Measurements from ENCODE around the gene ARL15. TPM values are rescaled to one million over a fixed set of nuclear protein-coding genes. Genes with fewer than 3 reads are reported as not detected.
A peak's percentile ranks its signal among the peaks of the same experiment; 100 is the strongest.

Gene ARL15
- total and polyA plus RNA-seq, 9 of the 15 experiments (the other 6 are each of a cell fraction or from before 2014, with no cell fraction given), result 18.5 to 80.4 (median 57.0) TPM

- H3K27me3 ChIP-seq (ENCODE audit: control insufficient read depth in 2 of 2, insufficient read depth in 2 of 2, low read length in 2 of 2), result no peaks in the 10 kb centered on the region
- no peak overlapping the region for H3K4me2 ChIP-seq (ENCODE audit: insufficient read depth, low read length)
- intact Hi-C loops (cut with micrococcal nuclease), result no loop called here
- no TSS peak for BruUV-seq (replicated peaks)
- CTCF ChIA-PET (ENCODE audit: low intra/inter-chr PET ratio), result no interaction called here
- H3K9ac ChIP-seq (ENCODE audit: insufficient read depth in 1 of 2, low read depth in 2 of 2, low read length in 2 of 2), result no peak overlapping the region
- DNase-seq (ENCODE audit: extremely low read depth in 1 of 4, low spot score in 3 of 4) (peak in 2 of 4 experiments; percentile 12 to 18), ATAC-seq (peak; percentile 64; the same call in 2 of the 3 replicates), FAIRE-seq (peak; percentile 48)
- no peaks in the 10 kb centered on the region for H4K20me1 ChIP-seq (replicated peaks; ENCODE audit: control insufficient read depth, insufficient read depth, low read length)
- no peak overlapping the region for H2AFZ ChIP-seq (ENCODE audit: low read depth, low read length)
- H3K9me3 ChIP-seq (replicated peaks; ENCODE audit: control insufficient read depth, insufficient read depth, low read depth, low read length), result no peaks in the 10 kb centered on the region
- H3K27ac ChIP-seq (ENCODE audit: extremely low read depth, low read depth, low read length), result no peak overlapping the region
- H3K9me1 ChIP-seq (ENCODE audit: control insufficient read depth, insufficient read depth, low read length), result no peaks in the 10 kb centered on the region
- in situ Hi-C loops (cut with MboI), result no loop called here
- peaks cover 0 to 8% of the 10 kb centered on the region in 2 experiments; a peak in 1 of 5 replicates for H3K4me1 ChIP-seq (replicated peaks in 1 of 2; ENCODE audit: control insufficient read depth in 2 of 2, insufficient read depth in 2 of 2, low read length in 2 of 2)
- H3K36me3 ChIP-seq (ENCODE audit: control insufficient read depth, insufficient read depth, low read length), result no peaks in the 10 kb centered on the region; the same call in 2 of the 3 replicates
- H3K79me2 ChIP-seq (ENCODE audit: control insufficient read depth, insufficient read depth, low read length), result no peaks in the 10 kb centered on the region
- POLR2A ChIA-PET, result interaction anchor here (1.4 kb wide), 1 partner anchor 9 kb away, joined by 3 read pairs; no protein-coding TSS in a partner anchor
- WGBS (ENCODE audit: insufficient coverage, low coverage, missing lambda C conversion rate), result 69% methylated on average over 7 of the region's 7 CpGs
- no peak overlapping the region for H3K4me3 ChIP-seq
- TF ChIP-seq SNAPC5 (CRISPR knock-in tag; IDR thresholded peaks at IDR 0.05) (no peak), MTA1 (IDR thresholded peaks at IDR 0.05; ENCODE audit: borderline replicate concordance) (no peak), TBP (optimal IDR thresholded peaks at IDR 0.05; ENCODE audit: low read depth, low read length) (no peak), HDGF (IDR thresholded peaks at IDR 0.05) (no peak), PML (IDR thresholded peaks at IDR 0.05; ENCODE audit: low read length) (no peak), ZZZ3 (IDR thresholded peaks at IDR 0.05) (no peak), BCL6 (CRISPR knock-in tag; IDR thresholded peaks at IDR 0.05) (no peak), FOXK2 (conservative IDR thresholded peaks at IDR 0.05 in 1 of 2, IDR thresholded peaks at IDR 0.05 in 1 of 2; ENCODE audit: low read depth in 2 of 2) (no peak), ATF3 (IDR thresholded peaks at IDR 0.05) (peak; percentile 14; the same call in 1 of the 2 replicates), ATF3 (CRISPR knock-in tag; conservative IDR thresholded peaks at IDR 0.05) (no peak), BCOR (IDR thresholded peaks at IDR 0.05) (no peak), ESRRB (CRISPR knock-in tag; IDR thresholded peaks at IDR 0.05; ENCODE audit: borderline replicate concordance) (no peak), MLLT1 (IDR thresholded peaks at IDR 0.05) (no peak), CEBPZ (IDR thresholded peaks at IDR 0.05; ENCODE audit: borderline replicate concordance, low read depth, low read length) (no peak), L3MBTL2 (IDR thresholded peaks at IDR 0.05) (0 out of 2 replicates have a peak, but pooled peaks have one; percentile 23), SIRT6 (IDR thresholded peaks at IDR 0.05; ENCODE audit: low read depth, low read length) (no peak)
- TF ChIP-seq, protein P1, sequence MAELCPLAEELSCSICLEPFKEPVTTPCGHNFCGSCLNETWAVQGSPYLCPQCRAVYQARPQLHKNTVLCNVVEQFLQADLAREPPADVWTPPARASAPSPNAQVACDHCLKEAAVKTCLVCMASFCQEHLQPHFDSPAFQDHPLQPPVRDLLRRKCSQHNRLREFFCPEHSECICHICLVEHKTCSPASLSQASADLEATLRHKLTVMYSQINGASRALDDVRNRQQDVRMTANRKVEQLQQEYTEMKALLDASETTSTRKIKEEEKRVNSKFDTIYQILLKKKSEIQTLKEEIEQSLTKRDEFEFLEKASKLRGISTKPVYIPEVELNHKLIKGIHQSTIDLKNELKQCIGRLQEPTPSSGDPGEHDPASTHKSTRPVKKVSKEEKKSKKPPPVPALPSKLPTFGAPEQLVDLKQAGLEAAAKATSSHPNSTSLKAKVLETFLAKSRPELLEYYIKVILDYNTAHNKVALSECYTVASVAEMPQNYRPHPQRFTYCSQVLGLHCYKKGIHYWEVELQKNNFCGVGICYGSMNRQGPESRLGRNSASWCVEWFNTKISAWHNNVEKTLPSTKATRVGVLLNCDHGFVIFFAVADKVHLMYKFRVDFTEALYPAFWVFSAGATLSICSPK (IDR thresholded peaks at IDR 0.05; ENCODE audit: borderline replicate concordance), result no peak
Observed at GRCh38 chr5:53944981-53945380, 365.4 kb downstream of the ARL15 start.

Data from K562 (cell line).